ENCODE data around the gene TMEM171.

TMEM171 gene

GRCh38 chr5:73122875-73123810, 2.8 kb downstream of the TMEM171 start:
- peak; percentile 71 to 77 for DNase-seq

- no peak for DNase-seq
These were observed 4.9 kb downstream of the TMEM171 start for GRCh38 chr5:73125289-73125688.

- DNase-seq: no peak
These were observed 6.0 kb downstream of the TMEM171 start for GRCh38 chr5:73126381-73126780.

GRCh38 chr5:73126957-73127356, 6.6 kb downstream of the TMEM171 start:
- DNase-seq: no peak

GRCh38 chr5:73129143-73129542, 8.8 kb downstream of the TMEM171 start:
- no peak for DNase-seq

GRCh38 chr5:73130811-73131210, 10.4 kb downstream of the TMEM171 start:
- no peak for DNase-seq

- DNase-seq: no peak
These were observed 11.5 kb downstream of the TMEM171 start for GRCh38 chr5:73131711-73132425.

- no peak for DNase-seq
These were observed 12.4 kb downstream of the TMEM171 start for GRCh38 chr5:73132759-73133158.

GRCh38 chr5:73135021-73135420, 14.6 kb downstream of the TMEM171 start:
- DNase-seq: no peak

GRCh38 chr5:73135429-73136054, 15.2 kb downstream of the TMEM171 start:
- DNase-seq: peak; percentile 11 to 38

- DNase-seq: no peak
These were observed 15.7 kb downstream of the TMEM171 start for GRCh38 chr5:73136055-73136562.

GRCh38 chr5:73137563-73138530, 17.5 kb downstream of the TMEM171 start:
- DNase-seq: no peak

- DNase-seq: no peak
These were observed 19.1 kb downstream of the TMEM171 start for GRCh38 chr5:73139485-73139884.

- DNase-seq: no peak
These were observed 20.4 kb downstream of the TMEM171 start for GRCh38 chr5:73140801-73141200.

GRCh38 chr5:73142035-73142434, 21.7 kb downstream of the TMEM171 start:
- DNase-seq: no peak

GRCh38 chr5:73143716-73144115, 23.3 kb downstream of the TMEM171 start:
- DNase-seq: no peak

- no peak for DNase-seq
These were observed 29.2 kb downstream of the TMEM171 start for GRCh38 chr5:73149540-73149939.

- no peak for DNase-seq
These were observed 30.5 kb downstream of the TMEM171 start for GRCh38 chr5:73150876-73151275.

GRCh38 chr5:73151766-73152410, 31.5 kb downstream of the TMEM171 start:
- DNase-seq: no peak

GRCh38 chr5:73152411-73153388, 32.3 kb downstream of the TMEM171 start:
- no peak for DNase-seq

Measured in inflammatory macrophage treated with lipopolysaccharide for 1 hour (primary cell).